SK-N-SH treated with all-trans-retinoic acid at 6 μM for 48 hours (cell line): Measurements from ENCODE around the gene SFMBT2.
A peak's percentile ranks its signal among the peaks of the same experiment; 100 is the strongest.

Experiments
- ATAC-seq: fragments of 200-7000 bp; cut with Tn5 transposase; 3 replicates; pipeline ENCODE4 v1.9.1; 2020; ENCODE audit warnings: mild to moderate bottlenecking, moderate library complexity
- ARNTL ChIP-seq: fragments of 450-650 bp; formaldehyde crosslinking; IDR thresholded peaks from 2 replicates; pipeline ENCODE4 v1.5.0; 2020; ENCODE audit warnings: low read depth, mild to moderate bottlenecking, moderate library complexity, borderline replicate concordance
- BACH2 ChIP-seq: fragments of 250-450 bp; sonication (Bioruptor Pico); IDR thresholded peaks from 2 replicates; pipeline ENCODE4 v1.9.0; 2021; ENCODE audit warnings: mild to moderate bottlenecking, borderline replicate concordance
- CSDC2 ChIP-seq: fragments of 250-450 bp; sonication (Bioruptor Pico); IDR thresholded peaks from 2 replicates; pipeline ENCODE4 v1.5.0; 2020; ENCODE audit warnings: mild to moderate bottlenecking, moderate library complexity
- ESRRG ChIP-seq: fragments of 250-450 bp; sonication (Bioruptor Pico); IDR thresholded peaks from 2 replicates; pipeline ENCODE4 v1.6.1; 2021; ENCODE audit warnings: mild to moderate bottlenecking
- GLIS3 ChIP-seq: fragments of 250-450 bp; sonication (Bioruptor Pico); IDR thresholded peaks from 2 replicates; pipeline ENCODE4 v1.5.0; 2020; ENCODE audit warnings: mild to moderate bottlenecking, moderate library complexity
- ISL1 ChIP-seq: fragments of 250-450 bp; sonication (Bioruptor Pico); IDR thresholded peaks from 2 replicates; pipeline ENCODE4 v2.1.2; 2022; ENCODE audit warnings: mild to moderate bottlenecking, moderate library complexity
- OSR1 ChIP-seq: fragments of 250-450 bp; sonication (Bioruptor Pico); IDR thresholded peaks from 2 replicates; pipeline ENCODE4 v1.8.0; 2022; ENCODE audit warnings: moderate library complexity, mild to moderate bottlenecking, inconsistent platforms
- PPARA ChIP-seq: fragments of 250-450 bp; sonication (Bioruptor Pico); IDR thresholded peaks from 2 replicates; pipeline ENCODE4 v1.5.0; 2020; ENCODE audit warnings: mild to moderate bottlenecking, borderline replicate concordance
- RARB ChIP-seq: fragments of 250-450 bp; sonication (Bioruptor Pico); IDR thresholded peaks from 2 replicates; pipeline ENCODE4 v1.8.0; 2021; ENCODE audit warnings: mild to moderate bottlenecking, moderate library complexity
- SNAI2 ChIP-seq: fragments of 250-450 bp; sonication (Bioruptor Pico); IDR thresholded peaks from 2 replicates; pipeline ENCODE4 v1.5.0; 2020; ENCODE audit warnings: mild to moderate bottlenecking, moderate library complexity
- TCF4 ChIP-seq: fragments of 250-450 bp; sonication (Bioruptor Pico); IDR thresholded peaks from 2 replicates; pipeline ENCODE4 v1.8.0; 2021; ENCODE audit warnings: mild to moderate bottlenecking, moderate library complexity, borderline replicate concordance
- TOX ChIP-seq: fragments of 250-450 bp; sonication (Bioruptor Pico); IDR thresholded peaks from 2 replicates; pipeline ENCODE4 v1.8.0; 2021; ENCODE audit warnings: mild to moderate bottlenecking, moderate library complexity, borderline replicate concordance
- ZC3H10 ChIP-seq: fragments of 250-450 bp; sonication (Bioruptor Pico); IDR thresholded peaks from 2 replicates; pipeline ENCODE4 v1.5.1; 2021; ENCODE audit warnings: mild to moderate bottlenecking, moderate library complexity
- ZFP3 ChIP-seq: fragments of 250-450 bp; sonication (Bioruptor Pico); IDR thresholded peaks from 2 replicates; pipeline ENCODE4 v1.5.0; 2020; ENCODE audit warnings: mild to moderate bottlenecking, moderate library complexity
- ZFP30 ChIP-seq: fragments of 450-650 bp; formaldehyde crosslinking; IDR thresholded peaks from 2 replicates; pipeline ENCODE4 v1.5.0; 2022; ENCODE audit warnings: mild to moderate bottlenecking, moderate library complexity
- ZNF565 ChIP-seq: fragments of 450-650 bp; formaldehyde crosslinking; conservative IDR thresholded peaks from 2 replicates; pipeline ENCODE4 v1.5.0; 2020; ENCODE audit warnings: low read depth, mild to moderate bottlenecking, moderate library complexity
- ZNF70 ChIP-seq: fragments of 450-650 bp; formaldehyde crosslinking; IDR thresholded peaks from 2 replicates; pipeline ENCODE4 v1.5.0; 2020; ENCODE audit warnings: mild to moderate bottlenecking, moderate library complexity
- ZNF8 ChIP-seq: fragments of 450-650 bp; formaldehyde crosslinking; IDR thresholded peaks from 2 replicates; pipeline ENCODE4 v1.5.0; 2020; ENCODE audit warnings: mild to moderate bottlenecking, moderate library complexity
- TF ChIP-seq, protein P1 (sequence below): fragments of 250-450 bp; sonication (Bioruptor Pico); IDR thresholded peaks from 2 replicates; pipeline ENCODE4 v1.5.1; 2020; ENCODE audit warnings: low read depth, mild to moderate bottlenecking, moderate library complexity
- TF ChIP-seq, protein P2 (sequence below): fragments of 250-450 bp; sonication (Bioruptor Pico); IDR thresholded peaks from 2 replicates; pipeline ENCODE4 v1.8.0; 2020; ENCODE audit warnings: mild to moderate bottlenecking, moderate library complexity, borderline replicate concordance
- TF ChIP-seq, protein P3 (sequence below): fragments of 250-450 bp; sonication (Bioruptor Pico); IDR thresholded peaks from 2 replicates; pipeline ENCODE4 v1.5.1; 2021; ENCODE audit warnings: mild to moderate bottlenecking, moderate library complexity
- TF ChIP-seq, protein P4 (sequence below): fragments of 250-450 bp; sonication (Bioruptor Pico); IDR thresholded peaks from 2 replicates; pipeline ENCODE4 v1.8.0; 2021; ENCODE audit warnings: low read depth, mild to moderate bottlenecking, moderate library complexity, borderline replicate concordance
- TF ChIP-seq, protein P5 (sequence below): fragments of 250-450 bp; sonication (Bioruptor Pico); IDR thresholded peaks from 2 replicates; pipeline ENCODE4 v1.5.0; 2020; ENCODE audit warnings: mild to moderate bottlenecking, moderate library complexity

The SFMBT2 gene

DNA sequence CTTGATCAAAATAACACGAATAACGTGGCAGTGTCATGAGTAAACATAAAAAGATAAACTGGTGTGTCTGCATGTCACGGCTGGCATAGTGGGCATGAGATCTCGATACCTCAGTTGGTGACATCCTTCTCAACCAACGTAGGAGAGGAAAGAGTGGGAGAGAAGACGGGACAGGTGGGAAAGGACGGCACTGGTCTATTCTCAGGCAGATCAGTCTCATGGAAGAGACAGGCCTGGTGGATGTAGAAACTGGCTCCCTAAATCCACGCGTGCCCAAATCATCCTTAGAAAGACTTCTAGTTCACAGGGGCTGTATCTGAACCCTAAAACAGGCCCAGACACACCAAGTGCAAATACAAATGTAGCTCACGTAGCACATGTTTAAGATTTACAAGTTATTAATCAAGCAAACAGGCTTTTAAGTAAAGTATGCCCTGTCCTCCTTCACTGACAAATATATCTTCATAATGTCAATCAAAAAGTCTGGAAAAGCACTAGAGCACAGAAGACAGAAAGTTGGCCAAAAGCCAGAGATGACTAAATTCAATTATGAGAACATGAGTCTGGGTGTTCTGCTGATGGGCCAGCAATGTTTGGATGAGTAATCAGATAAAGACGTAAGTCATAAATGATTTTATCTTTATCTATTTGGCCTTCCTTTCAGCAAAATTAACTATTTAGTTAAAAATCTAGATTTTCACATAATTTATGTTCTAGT is 56.3 kb downstream of the SFMBT2 start:
- no peak for ATAC-seq
- TF ChIP-seq TOX (CRISPR knock-in tag) = no peak
- peak; percentile 72 for TF ChIP-seq TCF4 (CRISPR knock-in tag)
- TF ChIP-seq SNAI2 (CRISPR knock-in tag) = peak; percentile 70; the same call in 1 of the 2 replicates
- TF ChIP-seq GLIS3 (CRISPR knock-in tag) = peak; percentile 82; the same call in 1 of the 2 replicates
- peak; percentile 98 for TF ChIP-seq ISL1 (CRISPR knock-in tag)
- no peak for TF ChIP-seq ARNTL (CRISPR knock-in tag)
- TF ChIP-seq ZNF565 (CRISPR knock-in tag) = 0 out of 2 replicates have a peak, but pooled peaks have one; percentile 30
- TF ChIP-seq, protein P1, sequence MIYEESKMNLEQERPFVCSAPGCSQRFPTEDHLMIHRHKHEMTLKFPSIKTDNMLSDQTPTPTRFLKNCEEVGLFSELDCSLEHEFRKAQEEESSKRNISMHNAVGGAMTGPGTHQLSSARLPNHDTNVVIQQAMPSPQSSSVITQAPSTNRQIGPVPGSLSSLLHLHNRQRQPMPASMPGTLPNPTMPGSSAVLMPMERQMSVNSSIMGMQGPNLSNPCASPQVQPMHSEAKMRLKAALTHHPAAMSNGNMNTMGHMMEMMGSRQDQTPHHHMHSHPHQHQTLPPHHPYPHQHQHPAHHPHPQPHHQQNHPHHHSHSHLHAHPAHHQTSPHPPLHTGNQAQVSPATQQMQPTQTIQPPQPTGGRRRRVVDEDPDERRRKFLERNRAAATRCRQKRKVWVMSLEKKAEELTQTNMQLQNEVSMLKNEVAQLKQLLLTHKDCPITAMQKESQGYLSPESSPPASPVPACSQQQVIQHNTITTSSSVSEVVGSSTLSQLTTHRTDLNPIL (CRISPR knock-in tag) = peak; percentile 76
- TF ChIP-seq OSR1 (CRISPR knock-in tag) = no peak
- TF ChIP-seq, protein P2, sequence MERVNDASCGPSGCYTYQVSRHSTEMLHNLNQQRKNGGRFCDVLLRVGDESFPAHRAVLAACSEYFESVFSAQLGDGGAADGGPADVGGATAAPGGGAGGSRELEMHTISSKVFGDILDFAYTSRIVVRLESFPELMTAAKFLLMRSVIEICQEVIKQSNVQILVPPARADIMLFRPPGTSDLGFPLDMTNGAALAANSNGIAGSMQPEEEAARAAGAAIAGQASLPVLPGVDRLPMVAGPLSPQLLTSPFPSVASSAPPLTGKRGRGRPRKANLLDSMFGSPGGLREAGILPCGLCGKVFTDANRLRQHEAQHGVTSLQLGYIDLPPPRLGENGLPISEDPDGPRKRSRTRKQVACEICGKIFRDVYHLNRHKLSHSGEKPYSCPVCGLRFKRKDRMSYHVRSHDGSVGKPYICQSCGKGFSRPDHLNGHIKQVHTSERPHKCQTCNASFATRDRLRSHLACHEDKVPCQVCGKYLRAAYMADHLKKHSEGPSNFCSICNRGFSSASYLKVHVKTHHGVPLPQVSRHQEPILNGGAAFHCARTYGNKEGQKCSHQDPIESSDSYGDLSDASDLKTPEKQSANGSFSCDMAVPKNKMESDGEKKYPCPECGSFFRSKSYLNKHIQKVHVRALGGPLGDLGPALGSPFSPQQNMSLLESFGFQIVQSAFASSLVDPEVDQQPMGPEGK (CRISPR knock-in tag) = peak; percentile 78
- TF ChIP-seq BACH2 (CRISPR knock-in tag) = no peak
- TF ChIP-seq ZC3H10 (CRISPR knock-in tag) = no peak
- peak; percentile 75 for TF ChIP-seq ESRRG (CRISPR knock-in tag)
- TF ChIP-seq ZFP30 = no peak
- no peak for TF ChIP-seq ZNF70 (CRISPR knock-in tag)
- TF ChIP-seq, protein P3, sequence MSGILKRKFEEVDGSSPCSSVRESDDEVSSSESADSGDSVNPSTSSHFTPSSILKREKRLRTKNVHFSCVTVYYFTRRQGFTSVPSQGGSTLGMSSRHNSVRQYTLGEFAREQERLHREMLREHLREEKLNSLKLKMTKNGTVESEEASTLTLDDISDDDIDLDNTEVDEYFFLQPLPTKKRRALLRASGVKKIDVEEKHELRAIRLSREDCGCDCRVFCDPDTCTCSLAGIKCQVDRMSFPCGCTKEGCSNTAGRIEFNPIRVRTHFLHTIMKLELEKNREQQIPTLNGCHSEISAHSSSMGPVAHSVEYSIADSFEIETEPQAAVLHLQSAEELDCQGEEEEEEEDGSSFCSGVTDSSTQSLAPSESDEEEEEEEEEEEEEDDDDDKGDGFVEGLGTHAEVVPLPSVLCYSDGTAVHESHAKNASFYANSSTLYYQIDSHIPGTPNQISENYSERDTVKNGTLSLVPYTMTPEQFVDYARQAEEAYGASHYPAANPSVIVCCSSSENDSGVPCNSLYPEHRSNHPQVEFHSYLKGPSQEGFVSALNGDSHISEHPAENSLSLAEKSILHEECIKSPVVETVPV (CRISPR knock-in tag) = peak; percentile 52; the same call in 1 of the 2 replicates
- no peak for TF ChIP-seq RARB
- peak; percentile 61; the same call in 1 of the 2 replicates for TF ChIP-seq ZFP3
- TF ChIP-seq CSDC2 (CRISPR knock-in tag) = no peak
- TF ChIP-seq, protein P4, sequence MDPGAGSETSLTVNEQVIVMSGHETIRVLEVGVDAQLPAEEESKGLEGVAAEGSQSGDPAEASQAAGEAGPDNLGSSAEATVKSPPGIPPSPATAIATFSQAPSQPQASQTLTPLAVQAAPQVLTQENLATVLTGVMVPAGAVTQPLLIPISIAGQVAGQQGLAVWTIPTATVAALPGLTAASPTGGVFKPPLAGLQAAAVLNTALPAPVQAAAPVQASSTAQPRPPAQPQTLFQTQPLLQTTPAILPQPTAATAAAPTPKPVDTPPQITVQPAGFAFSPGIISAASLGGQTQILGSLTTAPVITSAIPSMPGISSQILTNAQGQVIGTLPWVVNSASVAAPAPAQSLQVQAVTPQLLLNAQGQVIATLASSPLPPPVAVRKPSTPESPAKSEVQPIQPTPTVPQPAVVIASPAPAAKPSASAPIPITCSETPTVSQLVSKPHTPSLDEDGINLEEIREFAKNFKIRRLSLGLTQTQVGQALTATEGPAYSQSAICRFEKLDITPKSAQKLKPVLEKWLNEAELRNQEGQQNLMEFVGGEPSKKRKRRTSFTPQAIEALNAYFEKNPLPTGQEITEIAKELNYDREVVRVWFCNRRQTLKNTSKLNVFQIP (CRISPR knock-in tag) = no peak; the same call in 1 of the 2 replicates
- TF ChIP-seq, protein P5, sequence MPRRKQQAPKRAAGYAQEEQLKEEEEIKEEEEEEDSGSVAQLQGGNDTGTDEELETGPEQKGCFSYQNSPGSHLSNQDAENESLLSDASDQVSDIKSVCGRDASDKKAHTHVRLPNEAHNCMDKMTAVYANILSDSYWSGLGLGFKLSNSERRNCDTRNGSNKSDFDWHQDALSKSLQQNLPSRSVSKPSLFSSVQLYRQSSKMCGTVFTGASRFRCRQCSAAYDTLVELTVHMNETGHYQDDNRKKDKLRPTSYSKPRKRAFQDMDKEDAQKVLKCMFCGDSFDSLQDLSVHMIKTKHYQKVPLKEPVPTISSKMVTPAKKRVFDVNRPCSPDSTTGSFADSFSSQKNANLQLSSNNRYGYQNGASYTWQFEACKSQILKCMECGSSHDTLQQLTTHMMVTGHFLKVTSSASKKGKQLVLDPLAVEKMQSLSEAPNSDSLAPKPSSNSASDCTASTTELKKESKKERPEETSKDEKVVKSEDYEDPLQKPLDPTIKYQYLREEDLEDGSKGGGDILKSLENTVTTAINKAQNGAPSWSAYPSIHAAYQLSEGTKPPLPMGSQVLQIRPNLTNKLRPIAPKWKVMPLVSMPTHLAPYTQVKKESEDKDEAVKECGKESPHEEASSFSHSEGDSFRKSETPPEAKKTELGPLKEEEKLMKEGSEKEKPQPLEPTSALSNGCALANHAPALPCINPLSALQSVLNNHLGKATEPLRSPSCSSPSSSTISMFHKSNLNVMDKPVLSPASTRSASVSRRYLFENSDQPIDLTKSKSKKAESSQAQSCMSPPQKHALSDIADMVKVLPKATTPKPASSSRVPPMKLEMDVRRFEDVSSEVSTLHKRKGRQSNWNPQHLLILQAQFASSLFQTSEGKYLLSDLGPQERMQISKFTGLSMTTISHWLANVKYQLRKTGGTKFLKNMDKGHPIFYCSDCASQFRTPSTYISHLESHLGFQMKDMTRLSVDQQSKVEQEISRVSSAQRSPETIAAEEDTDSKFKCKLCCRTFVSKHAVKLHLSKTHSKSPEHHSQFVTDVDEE (CRISPR knock-in tag) = peak; percentile 86
- 0 out of 2 replicates have a peak, but pooled peaks have one; percentile 19 for TF ChIP-seq PPARA (CRISPR knock-in tag)
- TF ChIP-seq ZNF8 (CRISPR knock-in tag) = no peak
- TF ChIP-seq, all 23 proteins: peak for 12

DNA sequence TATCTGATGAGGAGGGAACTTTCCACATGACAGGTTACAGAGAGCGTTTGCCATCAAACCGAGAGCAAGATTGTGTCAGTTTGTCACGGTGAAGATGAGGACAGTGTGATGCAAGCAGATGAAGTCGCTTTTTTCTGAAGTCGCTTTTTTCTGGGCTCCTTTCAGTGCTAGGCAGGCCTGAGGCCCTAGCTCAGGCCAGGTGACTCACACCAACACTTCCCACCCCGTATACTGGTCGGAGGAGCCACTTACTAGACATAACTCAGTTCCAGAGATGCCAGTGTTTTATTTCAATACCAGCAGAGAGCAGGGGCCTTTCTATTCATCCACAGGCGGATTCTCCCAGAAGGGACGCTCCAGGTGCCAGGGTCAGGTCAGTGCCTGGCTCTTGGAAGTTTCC is 58.9 kb downstream of the SFMBT2 start:
- no peak for ATAC-seq
- TF ChIP-seq ZFP30 = no peak
- no peak for TF ChIP-seq ZNF8 (CRISPR knock-in tag)
- TF ChIP-seq ISL1 (CRISPR knock-in tag) = no peak
- TF ChIP-seq TOX (CRISPR knock-in tag) = no peak
- TF ChIP-seq, protein P3 (CRISPR knock-in tag) = no peak
- TF ChIP-seq ARNTL (CRISPR knock-in tag) = no peak
- no peak for TF ChIP-seq ESRRG (CRISPR knock-in tag)
- TF ChIP-seq, protein P2 (CRISPR knock-in tag) = no peak
- TF ChIP-seq, protein P1 (CRISPR knock-in tag) = no peak
- no peak for TF ChIP-seq ZNF565 (CRISPR knock-in tag)
- TF ChIP-seq TCF4 (CRISPR knock-in tag) = no peak
- TF ChIP-seq GLIS3 (CRISPR knock-in tag) = no peak
- no peak for TF ChIP-seq RARB
